K562 (cell line): ENCODE measurements around the gene ZZZ3. TPM values are rescaled to one million over a fixed set of nuclear protein-coding genes. Genes with fewer than 3 reads are reported as not detected.

ENCODE experiments used
- polyA plus RNA-seq, 8 experiments: library from polyadenylated mRNA; depleted of rRNA in 4 of 8; stranded (reverse) in 5 of 8; unstranded in 3 of 8; fragments of >200 nt; fragmentation: Nextera tagmentation in 2 of 8; fragmentation: Illumina TruSeq in 1 of 8; extraction: Ambion mirVana in 2 of 8; extraction: Trizol in 1 of 8; gene quantifications; 2 replicates each; pipeline versions ENCODE4 v1.2.1 to v1.2.3, GENCODE V29; 2011 to 2014; ENCODE audit warnings: inconsistent platforms in 1 of 8, missing spikeins in 1 of 8
- total RNA-seq, 7 experiments: library from RNA; depleted of rRNA in 6 of 7; stranded (reverse); fragments of >200 nt in 6 of 7; fragmentation: Illumina TruSeq in 2 of 7; extraction: Trizol in 2 of 7; gene quantifications; 2 replicates each; pipeline versions ENCODE4 v1.2.1 to v1.2.3, GENCODE V29; 2011 to 2021; ENCODE audit warnings: low replicate concordance in 1 of 7
- TF ChIP-seq, protein P1 (sequence below): fragments of 250-450 bp; sonication (Bioruptor Pico); IDR thresholded peaks from 2 replicates; pipeline ENCODE4 v1.5.0; 2021; ENCODE audit warnings: mild to moderate bottlenecking, borderline replicate concordance
- TF ChIP-seq, protein P2 (sequence below): IDR thresholded peaks from 3 replicates; pipeline ENCODE4 v1.6.1; 2011; ENCODE audit warnings: borderline replicate concordance, mild to moderate bottlenecking, moderate library complexity; ENCODE audit not compliant: insufficient read length; ENCODE audit errors: extremely low read depth

Gene ZZZ3
- total and polyA plus RNA-seq, 9 of the 15 experiments (the other 6 are each of a cell fraction or from before 2014, with no cell fraction given), result 13.9 to 64.0 (median 36.7) TPM

DNA sequence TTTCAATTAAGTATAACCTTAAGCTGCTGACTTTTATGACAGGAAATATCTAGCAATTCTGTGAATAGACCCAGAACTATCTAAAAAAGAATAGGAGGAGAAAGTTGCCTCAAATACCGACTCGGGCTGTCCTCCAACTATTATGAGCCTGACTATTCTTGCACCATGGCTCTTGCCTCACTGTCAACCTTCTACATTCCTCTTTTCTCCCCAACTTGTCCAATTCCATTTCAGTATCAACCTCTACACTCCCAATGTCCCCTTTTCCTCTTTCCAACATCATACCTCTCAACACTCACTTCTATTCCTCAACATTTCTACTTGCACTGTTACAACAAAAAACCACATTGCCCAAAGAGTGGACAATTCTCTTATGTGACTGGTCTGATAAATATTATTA lies 2.3 kb downstream of the ZZZ3 start (continued):
- TF ChIP-seq, protein P1, sequence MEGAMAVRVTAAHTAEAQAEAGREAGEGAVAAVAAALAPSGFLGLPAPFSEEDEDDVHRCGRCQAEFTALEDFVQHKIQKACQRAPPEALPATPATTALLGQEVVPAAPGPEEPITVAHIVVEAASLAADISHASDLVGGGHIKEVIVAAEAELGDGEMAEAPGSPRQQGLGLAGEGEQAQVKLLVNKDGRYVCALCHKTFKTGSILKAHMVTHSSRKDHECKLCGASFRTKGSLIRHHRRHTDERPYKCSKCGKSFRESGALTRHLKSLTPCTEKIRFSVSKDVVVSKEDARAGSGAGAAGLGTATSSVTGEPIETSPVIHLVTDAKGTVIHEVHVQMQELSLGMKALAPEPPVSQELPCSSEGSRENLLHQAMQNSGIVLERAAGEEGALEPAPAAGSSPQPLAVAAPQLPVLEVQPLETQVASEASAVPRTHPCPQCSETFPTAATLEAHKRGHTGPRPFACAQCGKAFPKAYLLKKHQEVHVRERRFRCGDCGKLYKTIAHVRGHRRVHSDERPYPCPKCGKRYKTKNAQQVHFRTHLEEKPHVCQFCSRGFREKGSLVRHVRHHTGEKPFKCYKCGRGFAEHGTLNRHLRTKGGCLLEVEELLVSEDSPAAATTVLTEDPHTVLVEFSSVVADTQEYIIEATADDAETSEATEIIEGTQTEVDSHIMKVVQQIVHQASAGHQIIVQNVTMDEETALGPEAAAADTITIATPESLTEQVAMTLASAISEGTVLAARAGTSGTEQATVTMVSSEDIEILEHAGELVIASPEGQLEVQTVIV (CRISPR knock-in tag), result no peak
- TF ChIP-seq, protein P2, sequence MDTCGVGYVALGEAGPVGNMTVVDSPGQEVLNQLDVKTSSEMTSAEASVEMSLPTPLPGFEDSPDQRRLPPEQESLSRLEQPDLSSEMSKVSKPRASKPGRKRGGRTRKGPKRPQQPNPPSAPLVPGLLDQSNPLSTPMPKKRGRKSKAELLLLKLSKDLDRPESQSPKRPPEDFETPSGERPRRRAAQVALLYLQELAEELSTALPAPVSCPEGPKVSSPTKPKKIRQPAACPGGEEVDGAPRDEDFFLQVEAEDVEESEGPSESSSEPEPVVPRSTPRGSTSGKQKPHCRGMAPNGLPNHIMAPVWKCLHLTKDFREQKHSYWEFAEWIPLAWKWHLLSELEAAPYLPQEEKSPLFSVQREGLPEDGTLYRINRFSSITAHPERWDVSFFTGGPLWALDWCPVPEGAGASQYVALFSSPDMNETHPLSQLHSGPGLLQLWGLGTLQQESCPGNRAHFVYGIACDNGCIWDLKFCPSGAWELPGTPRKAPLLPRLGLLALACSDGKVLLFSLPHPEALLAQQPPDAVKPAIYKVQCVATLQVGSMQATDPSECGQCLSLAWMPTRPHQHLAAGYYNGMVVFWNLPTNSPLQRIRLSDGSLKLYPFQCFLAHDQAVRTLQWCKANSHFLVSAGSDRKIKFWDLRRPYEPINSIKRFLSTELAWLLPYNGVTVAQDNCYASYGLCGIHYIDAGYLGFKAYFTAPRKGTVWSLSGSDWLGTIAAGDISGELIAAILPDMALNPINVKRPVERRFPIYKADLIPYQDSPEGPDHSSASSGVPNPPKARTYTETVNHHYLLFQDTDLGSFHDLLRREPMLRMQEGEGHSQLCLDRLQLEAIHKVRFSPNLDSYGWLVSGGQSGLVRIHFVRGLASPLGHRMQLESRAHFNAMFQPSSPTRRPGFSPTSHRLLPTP, result no peak
